GM12873 (cell line): ENCODE results near the gene AP3D1.

Experiments used
- CTCF ChIP-seq: IDR thresholded peaks from 2 replicates; pipeline ENCODE4 v1.5.1; 2012; ENCODE audit warnings: low read depth, mild to moderate bottlenecking, moderate library complexity, low read length, control low read depth; ENCODE audit not compliant: insufficient read depth; ENCODE audit errors: missing control alignments

Gene AP3D1

GRCh38 chr19:2117215-2117960, 34.0 kb downstream of the AP3D1 start:
- no peak for TF ChIP-seq CTCF

GRCh38 chr19:2116507-2116906, 34.9 kb downstream of the AP3D1 start:
- TF ChIP-seq CTCF: no peak

- TF ChIP-seq CTCF: no peak
Measured at GRCh38 chr19:2115911-2116426, 35.4 kb downstream of the AP3D1 start.

- TF ChIP-seq CTCF: no peak
Measured at GRCh38 chr19:2115324-2115723, 36.0 kb downstream of the AP3D1 start.

- TF ChIP-seq CTCF: no peak
Measured at GRCh38 chr19:2114821-2115220, 36.5 kb downstream of the AP3D1 start.

GRCh38 chr19:2114218-2114617, 37.1 kb downstream of the AP3D1 start:
- no peak for TF ChIP-seq CTCF

GRCh38 chr19:2113439-2114211, 37.7 kb downstream of the AP3D1 start:
- no peak for TF ChIP-seq CTCF
